H9 (cell line): ENCODE measurements around the gene NCS1. TPM values are rescaled to one million over a fixed set of nuclear protein-coding genes. Genes with fewer than 3 reads are reported as not detected.
A peak's percentile ranks its signal among the peaks of the same experiment; 100 is the strongest.

Experiments
- DNase-seq: peaks from one replicate; pipeline ENCODE4 v3.0.0-alpha.2; 2017
- H2AFZ ChIP-seq: one replicate; pipeline ENCODE4 v1.6.1; 2013; ENCODE audit warnings: mild to moderate bottlenecking, low read length, control low read depth, moderate library complexity
- H2AK5ac ChIP-seq: 2 replicates; pipeline ENCODE4 v1.6.1; 2013; ENCODE audit warnings: low read length, control low read depth, mixed read lengths; ENCODE audit not compliant: insufficient read length
- H2BK120ac ChIP-seq: one replicate; pipeline ENCODE4 v1.6.1; 2013; ENCODE audit warnings: low read depth, mild to moderate bottlenecking, low read length, control low read depth, inconsistent platforms; ENCODE audit not compliant: poor library complexity, severe bottlenecking
- H2BK12ac ChIP-seq: 2 replicates; pipeline ENCODE4 v1.6.1; 2013; ENCODE audit warnings: low read length, control low read depth, mixed read lengths, low read depth; ENCODE audit not compliant: insufficient read length
- H2BK15ac ChIP-seq: 2 replicates; pipeline ENCODE4 v1.6.1; 2013; ENCODE audit warnings: low read depth, low read length, control low read depth
- H2BK20ac ChIP-seq: one replicate; pipeline ENCODE4 v1.6.1; 2013; ENCODE audit warnings: low read depth, mild to moderate bottlenecking, low read length, control low read depth, inconsistent platforms; ENCODE audit not compliant: poor library complexity, severe bottlenecking
- H2BK5ac ChIP-seq: 2 replicates; pipeline ENCODE4 v1.6.1; 2013; ENCODE audit warnings: low read length, control low read depth, mixed read lengths; ENCODE audit not compliant: insufficient read length
- H3K14ac ChIP-seq: 2 replicates; pipeline ENCODE4 v1.6.1; 2013; ENCODE audit warnings: low read length, control low read depth; ENCODE audit not compliant: insufficient read depth
- H3K18ac ChIP-seq: 2 replicates; pipeline ENCODE4 v1.6.1; 2013; ENCODE audit warnings: low read depth, mild to moderate bottlenecking, mixed read lengths, low read length, control low read depth; ENCODE audit not compliant: insufficient read length
- H3K23ac ChIP-seq: 2 replicates; pipeline ENCODE4 v1.6.1; 2013; ENCODE audit warnings: low read length, control low read depth, mixed read lengths, low read depth; ENCODE audit not compliant: insufficient read length
- H3K23me2 ChIP-seq: 2 replicates; pipeline ENCODE4 v1.6.1; 2013; ENCODE audit warnings: low read depth, mild to moderate bottlenecking, mixed read lengths, low read length, control low read depth; ENCODE audit not compliant: insufficient read length, poor library complexity, severe bottlenecking
- H3K27ac ChIP-seq: 2 replicates; pipeline ENCODE4 v1.5.1; 2013; ENCODE audit warnings: low read length, control low read depth, mixed read lengths, low read depth; ENCODE audit not compliant: insufficient read length
- H3K27me3 ChIP-seq: 2 replicates; pipeline ENCODE4 v1.6.1; 2013; ENCODE audit warnings: low read length, control low read depth, inconsistent platforms; ENCODE audit not compliant: insufficient read depth
- H3K4ac ChIP-seq: 2 replicates; pipeline ENCODE4 v1.6.1; 2013; ENCODE audit warnings: low read depth, mild to moderate bottlenecking, control low read depth, inconsistent platforms, low read length, moderate library complexity
- H3K4me1 ChIP-seq: 2 replicates; pipeline ENCODE4 v1.6.1; 2013; ENCODE audit warnings: low read length, control low read depth, inconsistent platforms; ENCODE audit not compliant: insufficient read depth
- H3K4me2 ChIP-seq: 2 replicates; pipeline ENCODE4 v1.6.1; 2013; ENCODE audit warnings: low read length, control low read depth, mixed read lengths; ENCODE audit not compliant: insufficient read length, insufficient read depth
- H3K56ac ChIP-seq: 2 replicates; pipeline ENCODE4 v1.6.1; 2013; ENCODE audit warnings: low read depth, mild to moderate bottlenecking, mixed read lengths, low read length, control low read depth; ENCODE audit not compliant: insufficient read length
- H3K79me1 ChIP-seq: 2 replicates; pipeline ENCODE4 v1.6.1; 2013; ENCODE audit warnings: low read depth, mild to moderate bottlenecking, moderate library complexity, low read length, control low read depth, inconsistent platforms; ENCODE audit not compliant: insufficient read depth, poor library complexity, severe bottlenecking
- H3K79me2 ChIP-seq: 2 replicates; pipeline ENCODE4 v1.6.1; 2013; ENCODE audit warnings: low read length, control low read depth, inconsistent platforms; ENCODE audit not compliant: insufficient read depth
- H3K9ac ChIP-seq: 2 replicates; pipeline ENCODE4 v1.6.1; 2013; ENCODE audit warnings: low read length, control low read depth, mixed read lengths; ENCODE audit not compliant: insufficient read length; ENCODE audit errors: extremely low read depth
- H3K9me3 ChIP-seq: one replicate; pipeline ENCODE4 v1.6.1; 2013; ENCODE audit warnings: low read depth, low read length, inconsistent platforms; ENCODE audit not compliant: control insufficient read depth
- H3T11ph ChIP-seq: one replicate; pipeline ENCODE4 v1.6.1; 2013; ENCODE audit warnings: mild to moderate bottlenecking, low read length, control low read depth, inconsistent platforms
- H4K20me1 ChIP-seq: one replicate; pipeline ENCODE4 v1.6.1; 2013; ENCODE audit not compliant: control insufficient read depth, insufficient read length, insufficient read depth
- H4K5ac ChIP-seq: 2 replicates; pipeline ENCODE4 v1.6.1; 2013; ENCODE audit warnings: low read depth, mild to moderate bottlenecking, mixed read lengths, low read length, control low read depth; ENCODE audit not compliant: insufficient read length
- H4K8ac ChIP-seq: replicated peaks from 2 replicates; pipeline ENCODE4 v1.6.1; 2013; ENCODE audit warnings: low read length, control low read depth, mixed read lengths, low read depth; ENCODE audit not compliant: insufficient read length
- H4K91ac ChIP-seq: 2 replicates; pipeline ENCODE4 v1.6.1; 2013; ENCODE audit warnings: low read depth, mild to moderate bottlenecking, moderate library complexity, mixed read lengths, low read length, control low read depth; ENCODE audit not compliant: insufficient read length
- H3K27ac Mint-ChIP-seq, 3 experiments: 2 replicates in 2 of 3; 3 replicates in 1 of 3; pipeline ENCODE4 v1.8.0; 2020 to 2021; ENCODE audit warnings: mixed read lengths in 3 of 3, mild to moderate bottlenecking in 1 of 3, moderate library complexity in 1 of 3
- H3K27me3 Mint-ChIP-seq: 2 replicates; pipeline ENCODE4 v1.8.0; 2021; ENCODE audit warnings: low read depth, mild to moderate bottlenecking, moderate library complexity, mixed read lengths
- H3K36me3 Mint-ChIP-seq, 3 experiments: 2 replicates in 2 of 3; 3 replicates in 1 of 3; pipeline ENCODE4 v1.8.0; 2020 to 2021; ENCODE audit warnings: low read depth in 3 of 3, mixed read lengths in 3 of 3; ENCODE audit not compliant: insufficient read depth in 1 of 3
- H3K4me1 Mint-ChIP-seq, 2 experiments: 2 replicates each; pipeline ENCODE4 v1.8.0; 2020; ENCODE audit warnings: mixed read lengths in 2 of 2
- H3K4me3 Mint-ChIP-seq, 2 experiments: 2 replicates in 1 of 2; 3 replicates in 1 of 2; pipeline ENCODE4 v1.8.0; 2020 to 2021; ENCODE audit warnings: mild to moderate bottlenecking in 2 of 2, mixed read lengths in 2 of 2, moderate library complexity in 1 of 2
- H3K9me3 Mint-ChIP-seq, 2 experiments: 2 replicates in 1 of 2; 3 replicates in 1 of 2; pipeline ENCODE4 v1.8.0; 2020; ENCODE audit warnings: mild to moderate bottlenecking in 2 of 2, mixed read lengths in 2 of 2, moderate library complexity in 1 of 2
- CTCF ChIP-seq: fragments of 200-600 bp; sonication (generic); conservative IDR thresholded peaks from 3 replicates; pipeline ENCODE4 v1.8.0; 2021; ENCODE audit warnings: antibody characterized with exemption, mild to moderate bottlenecking
- WGBS: extraction: QIAGEN DNeasy Blood & Tissue Kit; methylation state at CpG from one replicate; pipeline ENCODE4 v1.1.7; 2013; ENCODE audit warnings: missing lambda C conversion rate, low lambda C conversion rate, mixed read lengths; ENCODE audit not compliant: insufficient read length; ENCODE audit errors: extremely low coverage; 5-methylcytosine and 5-hydroxymethylcytosine counted together
- total RNA-seq: library from RNA; stranded (reverse); gene quantifications from 2 replicates; pipeline ENCODE4 v1.2.1, GENCODE V29; 2021

NCS1 gene
- total RNA-seq, 1 experiment from 2014 or later, result 38.1 TPM

- no CpG with 5 or more reads among the region's 8 CpGs for WGBS
- no peak overlapping the region for H3K23ac ChIP-seq
- H3K79me1 ChIP-seq, result no peaks in the 10 kb centered on the region
- no peak overlapping the region for H2BK12ac ChIP-seq
- Mint-ChIP-seq H3K9me3 (no peaks in the 10 kb centered on the region; a peak in 1 of 5 replicates), H3K36me3 (peaks cover 11 to 23% (median 21%) of the 10 kb centered on the region in 3 experiments; a peak in 6 of 7 replicates), H3K27ac (peak overlapping the region in 1 of 3 experiments; percentile 74; a peak in 2 of 7 replicates), H3K4me3 (no peak overlapping the region), H3K4me1 (peaks cover 6 to 26% of the 10 kb centered on the region in 2 experiments), H3K27me3 (no peaks in the 10 kb centered on the region)
- H2BK120ac ChIP-seq, result no peak overlapping the region
- H4K8ac ChIP-seq, result no peak overlapping the region
- H3K56ac ChIP-seq, result no peak overlapping the region
- no peaks in the 10 kb centered on the region for H3K23me2 ChIP-seq
- H3K4me1 ChIP-seq, result no peaks in the 10 kb centered on the region
- no peak for TF ChIP-seq CTCF
- no peak overlapping the region for H2BK20ac ChIP-seq
- H3K18ac ChIP-seq, result no peak overlapping the region
- H2BK5ac ChIP-seq, result no peak overlapping the region
- no peak overlapping the region for H3K14ac ChIP-seq
- H3T11ph ChIP-seq, result no peak overlapping the region
- H3K27ac ChIP-seq, result no peak overlapping the region
- no peaks in the 10 kb centered on the region for H4K20me1 ChIP-seq
- no peak for DNase-seq
- no peaks in the 10 kb centered on the region for H3K27me3 ChIP-seq
- H3K9ac ChIP-seq, result no peak overlapping the region
- no peaks in the 10 kb centered on the region for H3K9me3 ChIP-seq
- H3K4me2 ChIP-seq, result no peak overlapping the region
- no peak overlapping the region for H2AK5ac ChIP-seq
- no peak overlapping the region for H4K91ac ChIP-seq
- no peak overlapping the region for H2AFZ ChIP-seq
- no peak overlapping the region for H3K4ac ChIP-seq
- H4K5ac ChIP-seq, result no peak overlapping the region
- H3K79me2 ChIP-seq, result no peaks in the 10 kb centered on the region
- H2BK15ac ChIP-seq, result no peak overlapping the region
These were observed 61.4 kb downstream of the NCS1 start for GRCh38 chr9:130233587-130233945.
